ENCODE measurements around the gene XAGE2. TPM values are rescaled to one million over a fixed set of nuclear protein-coding genes. Genes with fewer than 3 reads are reported as not detected.
"Not testable (repeated sequence)": the region's sequence is repeated elsewhere in the genome, so short reads cannot be mapped to it uniquely, and the experiment has no call there.

XAGE2 gene, protein sequence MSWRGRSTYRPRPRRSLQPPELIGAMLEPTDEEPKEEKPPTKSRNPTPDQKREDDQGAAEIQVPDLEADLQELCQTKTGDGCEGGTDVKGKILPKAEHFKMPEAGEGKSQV
- total RNA-seq (2014; rRNA removed; shearing (Covaris generic); ENCODE audit: low replicate concordance): not detected in 2 replicates

DNA sequence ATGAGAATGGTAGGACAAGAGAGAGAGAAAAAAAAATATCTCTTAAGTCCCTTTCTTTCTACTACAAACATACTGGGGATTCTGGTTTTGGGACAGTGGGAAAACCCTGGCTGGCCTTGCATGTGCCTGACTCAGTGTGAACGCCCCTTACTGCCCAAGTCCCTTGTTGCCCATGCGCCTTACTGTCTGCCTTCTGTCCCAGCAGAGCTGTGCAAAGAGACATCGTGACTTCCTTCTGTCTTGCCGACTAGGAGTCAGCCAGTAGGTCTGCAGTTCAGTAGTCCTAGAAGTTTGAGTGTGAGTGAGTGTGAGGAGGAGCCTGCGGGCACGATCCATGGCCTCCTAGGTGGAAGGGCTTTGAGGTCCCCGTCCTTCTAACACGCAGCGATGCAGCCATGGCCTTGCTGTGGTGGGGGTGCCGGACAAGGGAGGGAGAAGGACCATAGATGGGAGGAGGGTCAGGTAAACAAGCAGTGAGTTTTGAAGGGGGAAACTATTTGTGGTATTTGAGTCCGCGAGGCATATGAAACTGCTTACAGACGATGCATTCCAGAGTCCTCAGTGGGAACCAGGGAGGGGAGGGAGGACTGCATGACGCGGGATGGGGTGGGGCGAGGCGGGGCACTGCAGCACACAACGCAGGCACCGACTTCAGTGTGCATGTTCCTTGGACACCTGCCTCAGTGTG lies at the start of gene XAGE2:
TSS of gene XAGE2 (plus strand) at position 654 of the 688 bp plus-strand sequence. CDS start 994 bp downstream, outside the sequence.
- DNase-seq: no peak
- H3K36me3 ChIP-seq: no peaks in the 10 kb centered on the region
- H3K9me3 ChIP-seq: no peaks in the 10 kb centered on the region
- H3K4me3 ChIP-seq: no peak within 1 kb of the TSS
- H3K27me3 ChIP-seq: no peaks in the 10 kb centered on the region

DNA sequence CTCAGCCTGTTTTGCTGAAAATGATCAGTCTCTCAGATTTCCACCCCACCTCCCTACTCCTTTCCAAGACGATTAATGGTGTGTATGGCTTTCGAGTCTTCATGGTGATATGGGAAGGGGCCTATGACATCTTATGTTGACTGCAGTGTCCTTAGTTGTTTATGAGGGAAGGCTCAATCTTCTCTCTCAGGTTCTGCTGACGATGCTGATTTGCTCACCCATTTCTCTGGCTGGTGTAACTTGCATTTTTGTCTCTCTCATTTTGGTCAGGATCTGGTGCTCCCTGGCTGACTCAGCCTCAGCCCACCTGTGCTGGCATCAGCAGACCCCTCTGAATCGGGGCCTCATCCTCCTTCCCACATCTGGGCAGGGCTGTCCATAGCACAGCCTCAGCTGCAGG lies 31.4 kb upstream of the XAGE2 start:
- H3K4me3 ChIP-seq: no peak overlapping the region

DNA sequence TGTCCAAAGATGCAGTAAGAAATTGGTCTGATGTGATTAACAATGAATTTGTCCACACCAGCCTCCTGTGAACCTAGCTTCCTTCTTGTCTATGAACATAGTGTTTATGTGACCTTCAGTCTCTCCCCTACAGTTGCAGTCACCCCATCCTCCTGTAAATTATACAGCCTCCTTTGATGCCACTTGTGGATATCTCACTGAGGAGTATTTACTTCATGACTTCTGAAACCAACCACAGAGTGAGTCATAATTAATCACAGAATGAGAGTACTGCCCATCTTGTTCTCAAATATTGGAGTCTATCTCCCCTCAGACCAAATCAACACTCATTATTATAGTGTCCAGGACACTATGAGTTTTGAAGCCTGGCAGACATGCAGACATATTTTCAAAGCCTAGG lies 27.3 kb upstream of the XAGE2 start:
- Histone ChIP-seq H3K27me3 (no peaks in the 10 kb centered on the region), H3K36me3 (no peaks in the 10 kb centered on the region), H3K4me3 (no peak overlapping the region), H3K9me3 (no peaks in the 10 kb centered on the region)
- no peak for DNase-seq

More for the DNA sequence above, 31.4 kb upstream of the XAGE2 start:
- Histone ChIP-seq H3K36me3 (no peaks in the 10 kb centered on the region), H3K27me3 (no peaks in the 10 kb centered on the region), H3K9me3 (no peaks in the 10 kb centered on the region)
- no peak for DNase-seq

DNA sequence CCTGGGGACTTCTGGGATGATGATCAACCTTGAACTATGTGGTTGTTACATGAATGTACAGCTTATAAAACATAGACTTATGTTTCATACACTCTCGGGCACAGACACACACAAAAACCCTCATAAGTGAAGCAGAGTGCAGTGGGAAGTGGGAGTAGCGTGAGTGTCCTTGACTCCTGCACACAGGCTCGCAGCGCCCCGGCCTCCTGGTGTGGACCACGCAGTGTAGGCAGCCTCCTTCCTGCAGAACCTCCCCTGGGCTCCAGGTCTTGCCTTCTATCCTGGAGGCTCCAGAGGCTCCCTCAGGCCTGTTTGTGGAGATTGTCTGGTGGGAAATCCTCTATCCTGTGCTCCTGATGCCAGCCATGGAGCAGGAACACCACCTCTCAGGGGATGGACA lies 25.7 kb upstream of the XAGE2 start:
- H3K36me3 ChIP-seq, H3K27me3 ChIP-seq, DNase-seq, H3K4me3 ChIP-seq, H3K9me3 ChIP-seq: not testable (repeated sequence)

DNA sequence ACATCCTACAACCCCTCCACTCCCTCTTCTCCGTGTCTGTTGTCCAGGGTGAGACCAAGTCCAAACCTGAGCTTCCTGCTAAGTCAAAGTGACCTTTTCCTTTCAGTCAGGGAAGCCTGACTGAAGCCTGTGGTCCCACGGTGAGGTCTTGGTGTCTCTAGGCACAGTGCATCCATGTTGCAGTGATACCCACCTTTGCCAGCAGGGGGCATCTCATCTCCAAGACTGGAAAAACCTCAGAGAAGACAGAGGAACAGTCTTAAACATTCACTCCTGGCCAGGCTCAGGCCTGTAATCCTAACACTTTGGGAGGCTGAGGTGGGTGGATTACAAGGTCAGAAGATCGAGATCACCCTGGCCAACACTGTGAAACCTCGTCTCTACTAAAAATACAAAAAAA lies 23.4 kb upstream of the XAGE2 start:
- DNase-seq: peak; percentile 16
- not testable (repeated sequence) for H3K27me3 ChIP-seq, H3K9me3 ChIP-seq, H3K36me3 ChIP-seq, H3K4me3 ChIP-seq

DNA sequence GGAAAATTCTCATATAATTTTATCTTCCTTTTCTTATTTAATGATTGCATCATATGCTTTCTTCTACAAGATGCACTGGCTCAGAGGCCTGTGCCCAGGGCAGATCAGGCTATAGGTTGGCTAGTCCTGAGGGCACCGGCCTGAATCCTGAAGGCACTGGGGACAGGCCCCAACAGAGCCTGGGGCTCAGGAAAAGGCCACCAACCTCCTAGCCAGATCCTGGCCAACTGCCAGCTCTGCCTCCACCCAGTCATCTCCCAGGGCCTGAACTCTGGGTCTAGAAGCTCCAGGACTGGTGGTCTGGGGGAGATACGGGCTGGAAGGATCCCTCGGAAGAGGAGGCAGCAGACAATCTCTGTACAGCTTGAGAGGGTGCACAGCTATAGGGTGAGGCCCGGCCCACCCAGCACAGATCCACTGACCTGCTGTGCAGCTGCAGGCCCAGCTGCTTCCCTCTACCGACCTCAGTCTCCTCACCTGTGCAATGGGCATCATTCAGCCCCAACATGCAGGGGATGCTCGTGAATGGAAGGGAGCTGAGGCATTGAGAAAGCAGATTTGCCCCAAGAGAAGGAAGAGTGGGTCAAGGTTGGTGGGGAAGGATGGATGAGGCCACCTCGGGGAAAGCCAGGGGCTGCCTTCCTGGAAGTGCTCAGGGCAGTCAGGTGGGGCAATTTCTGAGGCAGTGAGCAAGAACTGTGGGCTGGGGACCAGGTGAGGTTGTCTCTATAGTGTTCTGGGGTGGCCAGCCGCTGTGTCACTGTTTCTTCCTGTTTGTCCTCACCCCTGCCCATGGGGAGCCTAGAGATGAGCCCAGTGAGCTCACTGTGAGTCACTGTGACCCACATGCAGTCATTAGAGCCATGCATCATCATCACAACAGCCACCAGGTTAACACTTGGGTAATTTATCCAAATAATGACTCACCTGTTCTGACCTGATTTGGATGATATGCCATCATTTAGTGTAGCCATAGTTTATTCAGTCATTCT lies 22.4 kb upstream of the XAGE2 start:
- Histone ChIP-seq H3K9me3 (no peaks in the 10 kb centered on the region), H3K4me3 (no peak overlapping the region), H3K27me3 (no peaks in the 10 kb centered on the region), H3K36me3 (no peaks in the 10 kb centered on the region)
- peak; percentile 35 for DNase-seq

DNA sequence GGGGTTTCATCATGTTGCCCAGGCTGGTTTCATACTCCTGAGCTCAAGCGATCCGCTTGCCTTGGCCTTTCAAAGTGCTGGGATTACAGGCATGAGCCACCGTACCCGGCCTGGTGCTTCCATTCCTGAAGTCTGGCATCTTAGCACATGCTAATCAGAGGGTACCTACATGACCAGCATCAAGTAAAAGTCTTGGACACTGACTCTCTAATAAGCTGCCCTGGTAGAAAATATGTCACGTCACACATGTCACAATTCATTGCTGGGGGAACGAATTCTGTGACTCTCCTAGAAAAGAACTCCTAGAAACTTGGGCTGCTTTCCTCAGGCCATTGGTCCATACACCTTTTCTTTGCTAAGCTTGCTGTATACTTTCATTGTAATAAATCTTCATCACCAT lies 19.1 kb upstream of the XAGE2 start:
- H3K36me3 ChIP-seq: no peaks in the 10 kb centered on the region

DNA sequence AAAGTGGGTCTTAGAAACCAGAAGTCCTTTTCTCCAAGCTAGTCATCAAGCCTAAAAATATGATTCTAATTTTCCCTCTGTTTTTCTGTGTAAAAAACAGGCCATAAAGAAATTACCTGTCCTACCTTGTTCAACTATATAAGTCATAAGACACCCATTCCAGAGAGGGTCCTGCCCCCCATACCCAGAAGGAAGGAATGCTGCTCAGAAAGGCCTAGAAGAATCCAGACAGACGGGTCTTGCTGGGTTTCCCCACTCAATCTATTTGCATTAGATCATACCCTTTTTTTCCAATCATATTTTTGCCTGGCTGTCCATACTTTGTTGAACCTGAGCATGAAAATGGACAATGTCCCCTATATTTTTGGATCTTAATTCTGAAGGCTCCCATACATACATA lies 16.3 kb upstream of the XAGE2 start:
- Histone ChIP-seq H3K36me3 (no peaks in the 10 kb centered on the region), H3K27me3 (no peaks in the 10 kb centered on the region), H3K9me3 (no peaks in the 10 kb centered on the region), H3K4me3 (no peak overlapping the region)
- no peak for DNase-seq

More for the DNA sequence above, 19.1 kb upstream of the XAGE2 start:
- DNase-seq: no peak
- no peaks in the 10 kb centered on the region for H3K9me3 ChIP-seq
- H3K27me3 ChIP-seq: no peaks in the 10 kb centered on the region
- no peak overlapping the region for H3K4me3 ChIP-seq

DNA sequence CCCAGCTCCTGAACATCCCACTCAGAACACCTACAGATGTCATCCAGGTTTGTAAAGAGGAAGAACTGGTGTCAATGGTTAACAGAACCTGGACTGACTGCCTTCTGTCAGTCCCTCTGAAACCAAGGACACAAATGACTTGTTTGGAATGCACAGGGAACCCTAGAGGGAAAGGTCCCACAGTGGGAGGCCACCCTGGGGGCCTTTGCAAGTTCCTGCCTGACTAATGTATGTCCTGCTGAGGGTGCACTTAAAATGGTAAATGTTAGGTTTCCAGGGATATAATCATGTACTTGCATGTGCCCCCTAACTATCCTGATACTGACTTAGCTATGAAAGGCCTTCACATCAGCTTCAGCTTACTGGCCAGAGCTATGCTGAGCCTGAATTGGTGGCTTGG lies 15.0 kb upstream of the XAGE2 start:
- H3K4me3 ChIP-seq: no peak overlapping the region
- H3K27me3 ChIP-seq: no peaks in the 10 kb centered on the region
- H3K9me3 ChIP-seq: no peaks in the 10 kb centered on the region
- H3K36me3 ChIP-seq: no peaks in the 10 kb centered on the region
- no peak for DNase-seq

DNA sequence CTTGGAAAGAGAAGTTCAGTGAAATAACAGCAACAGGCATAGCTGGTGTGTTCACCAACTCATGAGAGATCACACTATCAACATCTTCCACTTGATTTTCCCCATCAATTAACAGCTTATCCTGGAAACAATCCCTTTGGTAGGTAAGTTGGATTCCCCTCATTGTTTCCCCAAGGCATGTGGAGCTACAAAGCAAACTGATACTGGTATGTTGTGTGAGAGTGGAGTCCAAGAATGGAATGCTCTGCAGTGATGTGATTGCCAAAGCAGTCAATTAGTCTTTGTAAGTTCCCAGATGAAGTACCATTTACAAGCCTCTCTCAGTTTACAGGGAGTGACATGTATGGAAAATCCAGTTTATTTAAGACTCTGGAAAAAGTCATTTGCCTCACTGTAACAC lies 13.7 kb upstream of the XAGE2 start:
- DNase-seq: no peak
- Histone ChIP-seq H3K36me3 (no peaks in the 10 kb centered on the region), H3K9me3 (no peaks in the 10 kb centered on the region), H3K27me3 (no peaks in the 10 kb centered on the region), H3K4me3 (no peak overlapping the region)

DNA sequence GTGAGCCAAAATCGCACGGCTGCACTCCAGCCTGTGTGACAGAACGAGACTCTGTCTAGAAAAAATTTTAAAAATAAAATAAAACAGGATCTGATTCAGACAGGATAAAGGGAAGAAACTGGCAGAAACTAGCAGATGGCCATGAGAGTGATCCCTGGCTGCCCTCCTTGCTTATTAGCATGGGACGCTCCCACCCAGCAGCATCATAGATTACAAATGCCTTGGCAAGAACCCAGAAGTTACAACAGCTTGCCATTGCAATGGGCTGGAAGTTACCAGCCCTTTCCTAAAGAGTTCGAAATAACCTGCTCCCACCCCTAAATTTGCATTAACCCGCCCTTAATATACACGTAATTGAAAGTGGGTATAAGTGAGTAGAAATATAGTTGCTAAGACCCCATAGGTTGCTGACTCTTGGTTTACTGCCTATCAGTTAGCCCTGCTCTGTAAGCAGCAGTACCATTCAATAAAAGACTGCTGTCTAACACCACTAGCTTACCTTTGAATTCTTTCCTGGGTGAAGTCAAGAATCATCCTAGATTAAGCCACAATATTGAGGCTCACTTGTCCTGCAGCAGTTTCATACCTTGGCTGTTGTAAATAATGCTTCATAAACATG lies 9.1 kb upstream of the XAGE2 start:
- DNase-seq: peak; percentile 17
- Histone ChIP-seq H3K4me3 (no peak overlapping the region), H3K27me3 (no peaks in the 10 kb centered on the region), H3K9me3 (no peaks in the 10 kb centered on the region), H3K36me3 (no peaks in the 10 kb centered on the region)

DNA sequence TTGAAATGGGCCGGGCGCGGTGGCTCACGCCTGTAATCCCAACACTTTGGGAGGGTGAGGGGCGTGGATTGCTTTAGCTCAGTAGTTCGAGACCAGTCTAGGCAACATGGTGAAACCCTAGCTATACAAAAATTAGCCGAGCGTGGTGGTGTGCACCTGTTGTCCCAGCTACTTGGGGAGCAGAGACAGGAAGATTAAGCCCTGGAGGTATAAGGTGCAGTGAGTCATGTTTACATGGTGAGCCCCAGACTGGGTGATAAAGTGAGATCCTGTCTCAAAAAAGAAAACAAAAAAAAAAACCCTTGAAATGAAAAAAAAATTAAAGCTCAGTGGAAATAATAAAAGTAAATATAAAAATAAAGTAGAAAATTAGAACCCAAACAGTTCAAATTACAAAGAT lies 6.9 kb upstream of the XAGE2 start:
- Histone ChIP-seq H3K27me3 (no peaks in the 10 kb centered on the region), H3K4me3 (no peak overlapping the region), H3K36me3 (no peaks in the 10 kb centered on the region), H3K9me3 (no peaks in the 10 kb centered on the region)
- no peak for DNase-seq

DNA sequence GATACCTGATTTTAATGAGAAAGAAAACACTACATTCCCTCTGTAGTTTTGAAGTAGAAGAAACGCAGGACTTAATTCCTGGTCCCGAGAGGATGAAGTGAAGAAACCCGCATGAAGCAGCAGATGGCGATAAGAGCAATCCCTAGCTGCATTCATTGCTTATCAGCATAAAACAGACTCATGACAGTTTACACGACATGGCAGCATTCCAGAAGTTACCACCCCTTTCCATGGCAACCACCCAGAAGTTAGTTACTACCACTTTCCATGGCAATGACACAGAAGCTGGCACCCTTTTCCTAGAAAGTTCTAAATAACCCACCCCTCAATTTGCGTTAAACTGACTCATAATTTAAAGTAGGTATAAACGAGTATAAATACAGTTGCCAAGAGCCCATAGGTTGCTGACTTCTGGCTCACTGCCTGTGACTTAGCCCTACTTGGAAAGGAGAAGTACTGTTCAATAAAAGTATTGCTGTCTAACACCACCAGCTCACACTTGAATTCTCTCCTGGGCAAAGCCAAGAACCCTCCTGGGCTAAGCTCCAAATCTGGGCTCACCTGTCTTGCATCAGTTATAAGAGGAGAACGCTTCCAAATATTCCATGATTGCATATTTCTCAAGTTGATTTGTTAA lies 5.5 kb upstream of the XAGE2 start:
- Histone ChIP-seq H3K4me3 (no peak overlapping the region), H3K27me3 (no peaks in the 10 kb centered on the region), H3K36me3 (no peaks in the 10 kb centered on the region), H3K9me3 (no peaks in the 10 kb centered on the region)
- DNase-seq: no peak

DNA sequence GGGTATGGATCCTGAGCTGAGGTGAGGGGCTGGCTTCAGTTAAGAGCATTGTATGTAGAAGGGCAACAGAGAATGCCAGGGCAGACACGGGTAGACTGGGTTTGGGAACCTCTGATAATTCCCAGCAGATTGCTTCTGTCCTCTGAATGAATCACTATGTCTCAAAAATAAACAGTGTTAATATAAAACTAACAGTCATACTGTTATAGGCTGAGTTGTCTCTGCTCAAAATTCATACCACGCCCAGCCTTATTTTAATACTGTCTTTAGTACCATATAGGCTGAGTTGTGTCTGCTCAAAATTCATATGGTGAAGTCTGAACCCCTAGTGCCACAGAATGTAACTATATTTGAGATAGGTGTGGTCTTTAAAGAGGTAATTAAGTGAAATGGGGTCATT lies 10.0 kb downstream of the XAGE2 start:
- Histone ChIP-seq H3K9me3 (no peaks in the 10 kb centered on the region), H3K4me3 (no peak overlapping the region), H3K36me3 (no peaks in the 10 kb centered on the region), H3K27me3 (no peaks in the 10 kb centered on the region)
- DNase-seq: no peak

DNA sequence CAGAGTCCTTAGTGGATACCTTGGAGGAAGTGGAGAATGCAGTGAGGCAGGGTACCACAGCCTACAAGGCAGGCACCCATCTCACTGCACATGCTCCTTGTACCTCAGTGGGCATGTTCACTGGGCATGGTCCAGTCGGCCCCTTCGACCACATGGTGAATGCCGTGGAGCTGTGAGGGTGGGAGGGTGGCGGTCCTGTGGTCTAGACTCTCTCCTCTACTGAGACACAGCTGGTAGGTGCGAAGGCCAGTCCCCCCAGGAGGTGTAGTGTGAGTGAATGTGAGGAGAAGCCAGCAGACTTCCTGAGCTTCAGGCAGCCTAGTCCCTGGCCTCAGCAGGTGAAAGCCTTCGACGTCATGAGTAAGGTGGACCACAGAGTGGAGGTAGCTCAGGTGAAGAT lies 12.2 kb downstream of the XAGE2 start:
- no peak for DNase-seq
- H3K4me3 ChIP-seq: no peak overlapping the region

DNA sequence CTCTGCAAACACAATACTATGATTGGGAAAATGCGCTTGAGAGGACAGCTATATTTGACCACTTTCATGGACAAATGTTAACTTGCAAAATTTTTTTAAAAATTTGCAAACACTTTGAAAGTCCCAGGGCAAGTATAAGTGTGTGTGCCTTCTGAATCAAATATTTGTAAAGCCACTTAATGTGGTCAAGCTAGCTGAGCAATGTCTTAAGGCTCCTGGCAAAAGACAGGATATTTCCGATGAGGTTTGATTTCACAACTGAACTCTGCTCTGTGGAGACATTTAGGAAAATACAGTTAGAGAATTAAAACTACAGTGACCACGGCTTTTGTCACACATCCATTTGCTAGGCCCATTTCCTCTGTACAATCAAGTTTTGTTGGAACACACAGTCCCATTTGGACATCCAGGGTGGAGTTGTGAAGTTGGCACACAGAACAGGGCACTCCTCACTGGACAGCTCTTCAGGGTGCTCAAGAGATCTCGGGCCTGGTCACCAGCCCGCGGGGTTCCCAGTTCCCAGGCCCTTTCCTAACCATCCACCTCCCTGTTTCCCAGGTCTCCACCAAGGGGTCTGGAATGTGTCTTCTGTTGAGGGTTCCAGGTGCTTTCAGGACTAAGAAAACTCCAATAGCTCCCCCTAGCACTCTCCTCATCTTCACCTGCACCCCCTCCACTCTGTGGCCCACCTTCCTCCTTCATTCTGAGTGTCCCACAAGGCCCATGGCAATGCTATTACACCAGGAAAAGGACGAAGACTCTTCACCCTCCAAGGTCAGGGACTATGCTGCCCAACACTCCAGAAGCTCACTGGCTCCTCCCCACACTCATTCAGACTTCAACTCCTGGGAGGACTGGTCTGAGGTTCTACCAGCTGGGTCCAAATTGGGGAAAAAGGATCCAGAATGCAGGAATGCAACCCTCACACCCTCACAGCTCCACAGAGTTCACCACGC lies 41.9 kb downstream of the XAGE2 start:
- no peak overlapping the region for H3K4me3 ChIP-seq
- no peaks in the 10 kb centered on the region for H3K27me3 ChIP-seq
- H3K36me3 ChIP-seq: no peaks in the 10 kb centered on the region
- DNase-seq: no peak
- H3K9me3 ChIP-seq: no peaks in the 10 kb centered on the region

More for the DNA sequence above, 12.2 kb downstream of the XAGE2 start:
- Histone ChIP-seq H3K27me3 (no peaks in the 10 kb centered on the region), H3K36me3 (no peaks in the 10 kb centered on the region), H3K9me3 (no peaks in the 10 kb centered on the region)

All from MG63 (cell line).